LNCAP (cell line): ENCODE measurements around the gene CABLES2.

Experiments used
- CTCF ChIP-seq: fragments of 450-650 bp; IDR thresholded peaks from 2 replicates; pipeline ENCODE4 v1.5.1; 2017; ENCODE audit warnings: mild to moderate bottlenecking

The CABLES2 gene

GRCh38 chr20:62345681-62346370, 61.3 kb downstream of the CABLES2 start:
- no peak for TF ChIP-seq CTCF

- no peak for TF ChIP-seq CTCF
Observed at GRCh38 chr20:62344782-62345181, 62.3 kb downstream of the CABLES2 start.

GRCh38 chr20:62344092-62344491, 63.0 kb downstream of the CABLES2 start:
- TF ChIP-seq CTCF, result no peak

GRCh38 chr20:62342910-62343309, 64.2 kb downstream of the CABLES2 start:
- no peak for TF ChIP-seq CTCF

GRCh38 chr20:62339647-62340062, 67.4 kb downstream of the CABLES2 start:
- TF ChIP-seq CTCF, result no peak
